Tibial nerve (tissue), 4 donors: ENCODE results near the gene APOBR.

Experiments
- EP300 ChIP-seq, 2 donors: sonication (generic); formaldehyde crosslinking; IDR thresholded peaks; one replicate each; pipeline ENCODE4 v1.6.1; 2017; ENCODE audit warnings: antibody characterized with exemption in 2 of 2, mild to moderate bottlenecking in 1 of 2
- POLR2A ChIP-seq, 2 donors: fragments of 450-650 bp; IDR thresholded peaks; one replicate each; pipeline ENCODE4 v1.6.1; 2017; ENCODE audit warnings: antibody characterized with exemption in 2 of 2, mild to moderate bottlenecking in 2 of 2, moderate library complexity in 2 of 2
- TF ChIP-seq, protein P1 (sequence below), 5 experiments: fragments of 200-600 bp in 3 of 5; fragments of 450-650 bp in 2 of 5; sonication (generic) in 3 of 5; IDR thresholded peaks; one replicate each; pipeline ENCODE4 v1.5.1; 2016 to 2019; ENCODE audit warnings: antibody characterized with exemption in 5 of 5, mild to moderate bottlenecking in 3 of 5, moderate library complexity in 2 of 5

DNA sequence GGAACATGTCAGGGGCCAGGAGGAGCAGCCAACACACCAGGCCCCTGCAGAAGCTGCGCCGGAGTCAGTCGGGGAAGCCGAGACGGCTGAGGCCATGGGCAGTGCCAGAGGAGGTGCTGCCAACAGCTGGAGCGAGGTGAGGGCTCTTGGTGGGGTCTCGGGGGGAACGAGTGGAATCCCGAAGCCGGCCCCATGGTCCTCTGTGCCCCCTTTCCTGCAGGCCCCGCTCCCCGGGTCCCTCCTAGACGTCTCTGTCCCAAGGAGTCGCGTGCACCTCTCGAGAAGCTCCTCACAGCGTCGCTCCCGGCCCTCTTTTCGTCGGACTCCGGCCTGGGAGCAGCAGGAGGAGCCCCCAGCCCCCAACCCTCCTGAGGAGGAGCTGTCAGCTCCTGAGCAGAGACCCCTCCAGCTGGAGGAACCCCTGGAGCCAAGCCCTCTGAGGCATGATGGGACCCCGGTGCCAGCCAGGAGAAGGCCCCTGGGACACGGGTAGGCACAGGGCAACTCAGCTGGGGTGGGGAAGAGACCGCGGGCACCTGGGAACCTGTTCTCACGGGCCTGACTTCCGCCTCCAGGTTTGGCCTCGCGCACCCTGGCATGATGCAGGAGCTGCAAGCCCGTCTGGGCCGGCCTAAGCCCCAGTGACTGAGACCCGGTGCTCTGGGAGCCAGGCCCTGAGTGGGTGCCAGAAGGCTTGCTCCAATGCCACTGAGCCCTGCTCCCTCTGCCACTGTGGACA, 3.6 kb downstream of the APOBR start:
- TF ChIP-seq, protein P1, sequence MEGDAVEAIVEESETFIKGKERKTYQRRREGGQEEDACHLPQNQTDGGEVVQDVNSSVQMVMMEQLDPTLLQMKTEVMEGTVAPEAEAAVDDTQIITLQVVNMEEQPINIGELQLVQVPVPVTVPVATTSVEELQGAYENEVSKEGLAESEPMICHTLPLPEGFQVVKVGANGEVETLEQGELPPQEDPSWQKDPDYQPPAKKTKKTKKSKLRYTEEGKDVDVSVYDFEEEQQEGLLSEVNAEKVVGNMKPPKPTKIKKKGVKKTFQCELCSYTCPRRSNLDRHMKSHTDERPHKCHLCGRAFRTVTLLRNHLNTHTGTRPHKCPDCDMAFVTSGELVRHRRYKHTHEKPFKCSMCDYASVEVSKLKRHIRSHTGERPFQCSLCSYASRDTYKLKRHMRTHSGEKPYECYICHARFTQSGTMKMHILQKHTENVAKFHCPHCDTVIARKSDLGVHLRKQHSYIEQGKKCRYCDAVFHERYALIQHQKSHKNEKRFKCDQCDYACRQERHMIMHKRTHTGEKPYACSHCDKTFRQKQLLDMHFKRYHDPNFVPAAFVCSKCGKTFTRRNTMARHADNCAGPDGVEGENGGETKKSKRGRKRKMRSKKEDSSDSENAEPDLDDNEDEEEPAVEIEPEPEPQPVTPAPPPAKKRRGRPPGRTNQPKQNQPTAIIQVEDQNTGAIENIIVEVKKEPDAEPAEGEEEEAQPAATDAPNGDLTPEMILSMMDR (IDR thresholded peaks at IDR 0.05) = no peak
- TF ChIP-seq POLR2A (IDR thresholded peaks at IDR 0.05) (no peak), EP300 (IDR thresholded peaks at IDR 0.05) (no peak)
